H1 (cell line): ENCODE results near the gene STX2. TPM values are rescaled to one million over a fixed set of nuclear protein-coding genes. Genes with fewer than 3 reads are reported as not detected.
A peak's percentile ranks its signal among the peaks of the same experiment; 100 is the strongest.

Experiments
- CREB1 ChIP-seq: IDR thresholded peaks from 2 replicates; pipeline ENCODE4 v1.6.1; 2012; ENCODE audit warnings: inconsistent platforms
- FOSL1 ChIP-seq: IDR thresholded peaks from 2 replicates; pipeline ENCODE4 v1.6.1; 2011; ENCODE audit warnings: mild to moderate bottlenecking, low read depth, low read length, moderate library complexity; ENCODE audit not compliant: insufficient read depth
- JUN ChIP-seq: IDR thresholded peaks from 2 replicates; pipeline ENCODE4 v1.6.1; 2011; ENCODE audit warnings: low read depth, mild to moderate bottlenecking, improper control_type of control experiment, low read length
- JUND ChIP-seq: IDR thresholded peaks from 2 replicates; pipeline ENCODE4 v1.6.1; 2011; ENCODE audit warnings: mild to moderate bottlenecking, improper control_type of control experiment, low read length
- MAFK ChIP-seq: IDR thresholded peaks from 2 replicates; pipeline ENCODE4 v1.6.1; 2012; ENCODE audit warnings: low read depth, mild to moderate bottlenecking, improper control_type of control experiment, low read length
- RFX5 ChIP-seq: IDR thresholded peaks from 2 replicates; pipeline ENCODE4 v1.6.1; 2011; ENCODE audit warnings: low read depth, low read length, improper control_type of control experiment, borderline replicate concordance
- RXRA ChIP-seq: IDR thresholded peaks from 2 replicates; pipeline ENCODE4 v1.6.1; 2011; ENCODE audit warnings: low read depth, mild to moderate bottlenecking, low read length, moderate library complexity; ENCODE audit not compliant: insufficient read depth
- SP4 ChIP-seq: IDR thresholded peaks from 2 replicates; pipeline ENCODE4 v1.6.1; 2012; ENCODE audit warnings: low read length, inconsistent platforms
- YY1 ChIP-seq: IDR thresholded peaks from 2 replicates; pipeline ENCODE4 v1.6.1; 2011; ENCODE audit warnings: low read depth, mild to moderate bottlenecking, low read length
- polyA plus RNA-seq, 7 experiments: library from polyadenylated mRNA; depleted of rRNA in 3 of 7; stranded (reverse) in 5 of 7; unstranded in 2 of 7; fragments of >200 nt in 5 of 7; fragments of 200-250 nt in 2 of 7; gene quantifications; 1 replicate in 5 of 7; 2 replicates in 1 of 7; 4 replicates in 1 of 7; pipeline versions ENCODE4 v1.2.1 to v1.2.3, GENCODE V29; 2011 to 2013; ENCODE audit warnings: missing spikeins in 2 of 7, mixed read lengths in 2 of 7
- total RNA-seq: library from RNA; stranded (reverse); fragmentation: NEBNext Ultra II Directional; extraction: Animal tissue kit (Norgen Biotek cat#: 25700); gene quantifications from 2 replicates; pipeline ENCODE4 v1.2.1, GENCODE V29; 2021
- TF ChIP-seq, protein P1 (sequence below): IDR thresholded peaks from 2 replicates; pipeline ENCODE4 v1.6.1; 2012; ENCODE audit warnings: inconsistent platforms
- TF ChIP-seq, protein P2 (sequence below): IDR thresholded peaks from 2 replicates; pipeline ENCODE4 v1.6.1; 2012; ENCODE audit warnings: inconsistent platforms
- TF ChIP-seq, protein P3 (sequence below): IDR thresholded peaks from 2 replicates; pipeline ENCODE4 v1.6.1; 2011; ENCODE audit warnings: low read depth, mild to moderate bottlenecking, low read length; ENCODE audit not compliant: insufficient read depth
- TF ChIP-seq, protein P4 (sequence below), 3 experiments: IDR thresholded peaks; 1 replicate in 2 of 3; 2 replicates in 1 of 3; pipeline versions ENCODE4 v1.5.1 to v1.6.1; 2011; ENCODE audit warnings: low read length in 3 of 3, mild to moderate bottlenecking in 3 of 3, inconsistent platforms in 2 of 3, low read depth in 1 of 3, moderate library complexity in 1 of 3; ENCODE audit not compliant: insufficient read depth in 1 of 3; ENCODE audit errors: control extremely low read depth in 1 of 3
- TF ChIP-seq, protein P5 (sequence below): IDR thresholded peaks from 2 replicates; pipeline ENCODE4 v1.6.1; 2011; ENCODE audit warnings: low read length, improper control_type of control experiment

STX2 gene
- total and polyA plus RNA-seq, 2 of the 8 experiments (the other 6 are each of a cell fraction or from before 2014, with no cell fraction given), result 20.0 to 26.3 TPM

DNA sequence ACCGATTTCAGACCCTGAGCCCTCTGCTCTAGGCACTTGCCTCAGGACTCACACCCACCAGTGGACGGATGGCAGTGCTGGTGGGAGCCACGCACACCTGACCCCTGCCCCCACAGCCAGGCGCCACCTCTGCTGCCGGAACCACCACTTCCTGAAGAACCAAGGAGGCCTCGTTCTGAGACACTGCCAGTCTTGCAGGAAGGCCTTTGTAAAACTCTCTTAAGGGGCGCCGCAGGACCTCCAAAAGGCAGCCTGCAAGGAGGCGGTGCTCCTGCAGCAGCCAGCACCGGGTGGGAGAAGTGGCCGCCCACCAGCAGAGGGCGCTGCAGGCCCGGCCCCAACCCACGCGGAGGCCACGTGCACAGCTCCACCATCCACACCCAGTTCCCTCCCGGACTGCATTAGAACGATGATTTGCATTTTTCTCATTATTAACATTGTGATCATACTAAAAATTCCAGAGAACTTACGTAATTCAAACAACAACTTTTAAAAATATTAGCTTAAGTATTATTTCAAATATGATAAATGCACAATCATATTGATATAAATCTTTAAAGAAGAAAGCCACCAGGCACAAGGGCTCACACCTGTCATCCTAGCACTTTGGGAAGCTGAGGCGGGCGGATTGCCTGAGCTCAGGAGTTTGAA, 12.8 kb downstream of the STX2 start (continued):
- peak; percentile 34; the same call in 1 of the 2 replicates for TF ChIP-seq FOSL1
- 0 out of 2 replicates have a peak, but pooled peaks have one; percentile 12 for TF ChIP-seq RFX5
- TF ChIP-seq, protein P1, sequence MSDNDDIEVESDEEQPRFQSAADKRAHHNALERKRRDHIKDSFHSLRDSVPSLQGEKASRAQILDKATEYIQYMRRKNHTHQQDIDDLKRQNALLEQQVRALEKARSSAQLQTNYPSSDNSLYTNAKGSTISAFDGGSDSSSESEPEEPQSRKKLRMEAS, result peak; percentile 100
- no peak for TF ChIP-seq MAFK
- TF ChIP-seq, protein P2, sequence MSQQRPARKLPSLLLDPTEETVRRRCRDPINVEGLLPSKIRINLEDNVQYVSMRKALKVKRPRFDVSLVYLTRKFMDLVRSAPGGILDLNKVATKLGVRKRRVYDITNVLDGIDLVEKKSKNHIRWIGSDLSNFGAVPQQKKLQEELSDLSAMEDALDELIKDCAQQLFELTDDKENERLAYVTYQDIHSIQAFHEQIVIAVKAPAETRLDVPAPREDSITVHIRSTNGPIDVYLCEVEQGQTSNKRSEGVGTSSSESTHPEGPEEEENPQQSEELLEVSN, result peak; percentile 99
- TF ChIP-seq JUN, result no peak
- TF ChIP-seq SP4, result 0 out of 2 replicates have a peak, but pooled peaks have one; percentile 31
- TF ChIP-seq YY1, result 0 out of 2 replicates have a peak, but pooled peaks have one; percentile 7
- TF ChIP-seq, protein P3, sequence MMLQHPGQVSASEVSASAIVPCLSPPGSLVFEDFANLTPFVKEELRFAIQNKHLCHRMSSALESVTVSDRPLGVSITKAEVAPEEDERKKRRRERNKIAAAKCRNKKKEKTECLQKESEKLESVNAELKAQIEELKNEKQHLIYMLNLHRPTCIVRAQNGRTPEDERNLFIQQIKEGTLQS, result peak; percentile 62; the same call in 1 of the 2 replicates
- no peak for TF ChIP-seq RXRA
- TF ChIP-seq, protein P4, sequence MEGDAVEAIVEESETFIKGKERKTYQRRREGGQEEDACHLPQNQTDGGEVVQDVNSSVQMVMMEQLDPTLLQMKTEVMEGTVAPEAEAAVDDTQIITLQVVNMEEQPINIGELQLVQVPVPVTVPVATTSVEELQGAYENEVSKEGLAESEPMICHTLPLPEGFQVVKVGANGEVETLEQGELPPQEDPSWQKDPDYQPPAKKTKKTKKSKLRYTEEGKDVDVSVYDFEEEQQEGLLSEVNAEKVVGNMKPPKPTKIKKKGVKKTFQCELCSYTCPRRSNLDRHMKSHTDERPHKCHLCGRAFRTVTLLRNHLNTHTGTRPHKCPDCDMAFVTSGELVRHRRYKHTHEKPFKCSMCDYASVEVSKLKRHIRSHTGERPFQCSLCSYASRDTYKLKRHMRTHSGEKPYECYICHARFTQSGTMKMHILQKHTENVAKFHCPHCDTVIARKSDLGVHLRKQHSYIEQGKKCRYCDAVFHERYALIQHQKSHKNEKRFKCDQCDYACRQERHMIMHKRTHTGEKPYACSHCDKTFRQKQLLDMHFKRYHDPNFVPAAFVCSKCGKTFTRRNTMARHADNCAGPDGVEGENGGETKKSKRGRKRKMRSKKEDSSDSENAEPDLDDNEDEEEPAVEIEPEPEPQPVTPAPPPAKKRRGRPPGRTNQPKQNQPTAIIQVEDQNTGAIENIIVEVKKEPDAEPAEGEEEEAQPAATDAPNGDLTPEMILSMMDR (IDR thresholded peaks at IDR 0.05; ENCODE audit: control extremely low read depth in 1 of 3, insufficient read depth in 1 of 3, low read depth in 1 of 3, low read length in 3 of 3), result peak; percentile 95 to 99 (median 96)
- 0 out of 2 replicates have a peak, but pooled peaks have one; percentile 57 for TF ChIP-seq CREB1
- TF ChIP-seq, protein P5, sequence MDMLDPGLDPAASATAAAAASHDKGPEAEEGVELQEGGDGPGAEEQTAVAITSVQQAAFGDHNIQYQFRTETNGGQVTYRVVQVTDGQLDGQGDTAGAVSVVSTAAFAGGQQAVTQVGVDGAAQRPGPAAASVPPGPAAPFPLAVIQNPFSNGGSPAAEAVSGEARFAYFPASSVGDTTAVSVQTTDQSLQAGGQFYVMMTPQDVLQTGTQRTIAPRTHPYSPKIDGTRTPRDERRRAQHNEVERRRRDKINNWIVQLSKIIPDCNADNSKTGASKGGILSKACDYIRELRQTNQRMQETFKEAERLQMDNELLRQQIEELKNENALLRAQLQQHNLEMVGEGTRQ, result peak; percentile 73
- TF ChIP-seq JUND, result 0 out of 2 replicates have a peak, but pooled peaks have one; percentile 19
